HG03103 (cell line): ENCODE measurements around the gene MON1A.

ENCODE experiments used
- ATAC-seq: cut with Tn5 transposase; IDR thresholded peaks from one replicate; pipeline ENCODE4 v1.9.1; 2021; ENCODE audit warnings: low read depth; ENCODE audit not compliant: unreplicated experiment

The MON1A gene

DNA sequence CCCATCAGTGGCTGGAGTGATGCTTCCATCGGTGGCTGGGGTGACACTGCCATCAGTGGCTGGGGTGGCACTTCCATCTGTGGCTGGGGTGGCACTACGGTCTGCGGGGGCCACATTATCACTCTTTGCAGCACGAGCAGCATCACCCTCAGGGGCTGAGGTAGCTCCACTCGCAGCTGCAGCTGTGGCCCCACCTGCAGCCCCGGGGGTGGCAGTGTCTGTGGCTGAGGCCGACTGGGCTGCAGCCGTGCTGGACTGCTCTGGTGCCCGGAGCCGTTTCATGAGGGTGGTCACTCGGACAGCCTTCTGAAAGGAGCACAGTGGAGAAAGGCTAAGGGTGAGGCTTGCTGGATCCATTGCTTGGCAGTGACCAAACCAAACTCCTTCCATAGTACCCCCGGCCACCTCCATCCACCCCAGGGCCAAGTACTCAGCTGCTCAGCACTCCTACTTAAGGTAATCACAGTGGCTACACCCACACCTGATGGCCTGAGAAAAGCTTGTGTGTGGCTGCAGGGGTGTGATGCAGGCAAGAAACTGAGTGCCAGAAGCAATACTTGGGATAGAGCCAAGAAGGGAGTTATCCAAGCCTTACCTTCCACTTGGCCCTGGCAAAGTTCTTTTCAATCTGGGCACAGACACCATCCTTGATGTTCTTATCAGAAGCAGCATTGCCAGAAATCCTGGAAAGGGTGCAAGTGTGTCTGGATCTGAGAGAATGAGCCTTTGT is 69.9 kb downstream of the MON1A start:
- no peak for ATAC-seq
